Kidney (tissue), 14 donors: ENCODE data around the gene ASAP2. TPM values are rescaled to one million over a fixed set of nuclear protein-coding genes. Genes with fewer than 3 reads are reported as not detected.

ENCODE experiments used
- DNase-seq, 5 donors: peaks; one replicate each; pipeline ENCODE4 v3.0.0-alpha.2; 2013 to 2020
- FAIRE-seq: peaks from 2 replicates; lab custom pipeline; 2012; peaks lifted over from hg19 to GRCh38; lab: Jason Lieb, UNC
- H3K27ac ChIP-seq, 2 donors: one replicate each; pipeline ENCODE4 v1.7.0; 2013; ENCODE audit warnings: low read depth in 2 of 2, low read length in 2 of 2, inconsistent platforms in 1 of 2
- H3K27me3 ChIP-seq: one replicate; pipeline ENCODE4 v1.7.1; 2013; ENCODE audit warnings: low read length, inconsistent platforms; ENCODE audit not compliant: control insufficient read depth, insufficient read depth
- H3K36me3 ChIP-seq, 3 donors: one replicate each; pipeline versions ENCODE4 v1.7.0 to v1.7.1; 2013; ENCODE audit warnings: low read length in 3 of 3, control low read depth in 1 of 3, inconsistent platforms in 1 of 3; ENCODE audit not compliant: insufficient read depth in 3 of 3, control insufficient read depth in 2 of 3
- H3K4me1 ChIP-seq, 3 donors: one replicate each; pipeline versions ENCODE4 v1.7.0 to v1.7.1; 2013; ENCODE audit warnings: low read length in 3 of 3, inconsistent platforms in 1 of 3, low read depth in 1 of 3; ENCODE audit not compliant: control insufficient read depth in 2 of 3, insufficient read depth in 2 of 3
- H3K4me3 ChIP-seq, 3 donors: one replicate each; pipeline versions ENCODE4 v1.7.0 to v1.8.1; 2013; ENCODE audit warnings: low read length in 3 of 3, control low read depth in 1 of 3, inconsistent platforms in 1 of 3
- H3K9ac ChIP-seq, 3 donors: one replicate each; pipeline versions ENCODE4 v1.7.0 to v1.7.1; 2013; ENCODE audit warnings: low read length in 3 of 3, control low read depth in 1 of 3, inconsistent platforms in 1 of 3
- H3K9me3 ChIP-seq, 3 donors: one replicate each; pipeline versions ENCODE4 v1.7.0 to v1.7.1; 2013; ENCODE audit warnings: low read length in 3 of 3, control low read depth in 1 of 3, inconsistent platforms in 1 of 3; ENCODE audit not compliant: control insufficient read depth in 2 of 3, insufficient read depth in 1 of 3
- intact Hi-C: fragments of 100-400 bp; cut with DNase I; formaldehyde crosslinking; loops from one replicate; pipeline ENCODE4 v1.11.1; 2022
- polyA plus RNA-seq: library from polyadenylated mRNA; stranded (reverse); fragments of 350-450 nt; fragmentation: Illumina TruSeq; extraction: RNeasy Lipid Tissue Mini Kit (QIAGEN cat#74804); gene quantifications from one replicate; pipeline ENCODE4 v1.2.3, GENCODE V29; 2014; ENCODE audit warnings: low read depth, low replicate concordance; ENCODE audit not compliant: insufficient read depth
- total RNA-seq: library from RNA; stranded (reverse); fragmentation: NEBNext Ultra II Directional; extraction: Animal tissue kit (Norgen Biotek cat#: 25700); gene quantifications from one replicate; pipeline ENCODE4 v1.2.1, GENCODE V29; 2021
- TF ChIP-seq, protein P1 (sequence below): IDR thresholded peaks from 3 replicates; pipeline ENCODE4 v1.5.1; 2012; ENCODE audit warnings: mild to moderate bottlenecking, moderate library complexity, borderline replicate concordance; ENCODE audit not compliant: insufficient read depth; ENCODE audit errors: extremely low read depth
- donor health status: control.
- donor health status: control.
- donor health status: control.
- donor health status: control.
- donor health status: control.
- donor health status: DM: yes; HTN: yes; CAD: no.
- donor health status: Normal renal cell carcinoma (clear cell type).

The ASAP2 gene
- total and polyA plus RNA-seq, 2 donors from 2014 or later, result 26.2 to 54.8 TPM

GRCh38 chr2:9327873-9328352, 121.3 kb downstream of the ASAP2 start:
- no peak for FAIRE-seq
- no peak overlapping the region for H3K27ac ChIP-seq

GRCh38 chr2:9328931-9329330, 122.3 kb downstream of the ASAP2 start:
- TF ChIP-seq, protein P1, sequence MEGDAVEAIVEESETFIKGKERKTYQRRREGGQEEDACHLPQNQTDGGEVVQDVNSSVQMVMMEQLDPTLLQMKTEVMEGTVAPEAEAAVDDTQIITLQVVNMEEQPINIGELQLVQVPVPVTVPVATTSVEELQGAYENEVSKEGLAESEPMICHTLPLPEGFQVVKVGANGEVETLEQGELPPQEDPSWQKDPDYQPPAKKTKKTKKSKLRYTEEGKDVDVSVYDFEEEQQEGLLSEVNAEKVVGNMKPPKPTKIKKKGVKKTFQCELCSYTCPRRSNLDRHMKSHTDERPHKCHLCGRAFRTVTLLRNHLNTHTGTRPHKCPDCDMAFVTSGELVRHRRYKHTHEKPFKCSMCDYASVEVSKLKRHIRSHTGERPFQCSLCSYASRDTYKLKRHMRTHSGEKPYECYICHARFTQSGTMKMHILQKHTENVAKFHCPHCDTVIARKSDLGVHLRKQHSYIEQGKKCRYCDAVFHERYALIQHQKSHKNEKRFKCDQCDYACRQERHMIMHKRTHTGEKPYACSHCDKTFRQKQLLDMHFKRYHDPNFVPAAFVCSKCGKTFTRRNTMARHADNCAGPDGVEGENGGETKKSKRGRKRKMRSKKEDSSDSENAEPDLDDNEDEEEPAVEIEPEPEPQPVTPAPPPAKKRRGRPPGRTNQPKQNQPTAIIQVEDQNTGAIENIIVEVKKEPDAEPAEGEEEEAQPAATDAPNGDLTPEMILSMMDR, result no peak
- no peaks in the 10 kb centered on the region for H3K27me3 ChIP-seq
- DNase-seq (no peak), FAIRE-seq (no peak)
- H3K4me3 ChIP-seq, result no peak overlapping the region
- intact Hi-C loops, result no loop called here
- H3K36me3 ChIP-seq, result peaks cover 0 to 17% (median 6%) of the 10 kb centered on the region in 3 donors
- no peaks in the 10 kb centered on the region for H3K9me3 ChIP-seq
- H3K27ac ChIP-seq, result no peak overlapping the region
- H3K9ac ChIP-seq, result no peak overlapping the region
- H3K4me1 ChIP-seq, result peaks cover 0 to 13% (median 0%) of the 10 kb centered on the region in 3 donors

More at GRCh38 chr2:9327873-9328352, 121.3 kb downstream of the ASAP2 start:
- H3K36me3 ChIP-seq, result peaks cover 0 to 23% (median 11%) of the 10 kb centered on the region in 3 donors
- intact Hi-C loops, result no loop called here
- H3K27me3 ChIP-seq, result no peaks in the 10 kb centered on the region
- H3K4me3 ChIP-seq, result no peak overlapping the region
- peaks cover 0 to 11% (median 0%) of the 10 kb centered on the region in 3 donors for H3K4me1 ChIP-seq
- no peaks in the 10 kb centered on the region for H3K9me3 ChIP-seq
- DNase-seq, result no peak
- no peak overlapping the region for H3K9ac ChIP-seq
- TF ChIP-seq, protein P1, result no peak

- no peak overlapping the region for H3K27ac ChIP-seq
- intact Hi-C loops, result no loop called here
- TF ChIP-seq, protein P1, result no peak
- no peak overlapping the region for H3K9ac ChIP-seq
- peaks cover 0 to 13% (median 0%) of the 10 kb centered on the region in 3 donors for H3K4me1 ChIP-seq
- no peaks in the 10 kb centered on the region for H3K9me3 ChIP-seq
- DNase-seq (no peak), FAIRE-seq (no peak)
- H3K27me3 ChIP-seq, result no peaks in the 10 kb centered on the region
- peaks cover 0 to 19% (median 6%) of the 10 kb centered on the region in 3 donors for H3K36me3 ChIP-seq
- H3K4me3 ChIP-seq, result no peak overlapping the region
Measured at GRCh38 chr2:9329497-9329896, 122.9 kb downstream of the ASAP2 start.
